GM18517 (cell line): Measurements from ENCODE around the gene PHB1.

Experiments
- ATAC-seq: cut with Tn5 transposase; IDR thresholded peaks from one replicate; pipeline ENCODE4 v1.9.1; 2021; ENCODE audit warnings: mild to moderate bottlenecking, moderate library complexity; ENCODE audit not compliant: unreplicated experiment

PHB1 gene

DNA sequence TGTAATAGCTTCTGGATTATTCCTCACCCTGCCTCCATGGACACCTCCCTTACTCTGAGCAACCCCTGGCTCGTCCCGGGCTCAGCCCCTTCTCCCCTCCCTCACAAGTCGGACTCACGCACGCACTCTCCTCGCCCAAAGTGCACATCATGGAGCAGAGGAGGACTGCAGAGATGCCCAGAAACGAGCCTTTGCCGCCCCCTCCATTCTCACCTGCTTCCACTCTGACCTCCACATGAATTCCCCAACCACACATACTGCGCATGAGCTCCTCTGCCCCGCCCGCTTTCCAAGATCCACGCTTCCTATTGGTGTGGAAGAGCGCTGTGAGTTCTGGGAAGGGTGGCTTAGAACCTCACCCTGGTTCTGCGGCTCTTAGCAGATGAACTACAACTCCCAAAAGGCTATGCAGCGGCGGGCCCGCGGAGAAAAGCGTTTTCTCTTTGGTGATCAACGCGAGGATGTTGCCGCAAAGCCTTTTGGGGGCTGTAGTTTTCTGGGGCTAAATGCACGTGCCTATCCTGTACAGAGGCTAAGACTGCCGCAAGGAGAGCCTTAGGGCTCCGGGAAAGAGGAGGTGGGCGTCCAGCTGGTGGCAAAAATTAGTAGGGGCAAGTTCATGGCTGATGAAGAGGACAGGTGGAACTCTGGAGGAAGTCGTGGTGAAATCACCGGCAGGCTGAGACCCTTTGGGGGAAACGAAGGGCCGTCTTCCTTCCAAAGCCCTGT is at the start of gene PHB1:
TSS of gene PHB1 (minus strand) at position 261 of the 729 bp plus-strand sequence. CDS start 1,618 bp downstream, outside the sequence.
- peak; percentile 96 for ATAC-seq

DNA sequence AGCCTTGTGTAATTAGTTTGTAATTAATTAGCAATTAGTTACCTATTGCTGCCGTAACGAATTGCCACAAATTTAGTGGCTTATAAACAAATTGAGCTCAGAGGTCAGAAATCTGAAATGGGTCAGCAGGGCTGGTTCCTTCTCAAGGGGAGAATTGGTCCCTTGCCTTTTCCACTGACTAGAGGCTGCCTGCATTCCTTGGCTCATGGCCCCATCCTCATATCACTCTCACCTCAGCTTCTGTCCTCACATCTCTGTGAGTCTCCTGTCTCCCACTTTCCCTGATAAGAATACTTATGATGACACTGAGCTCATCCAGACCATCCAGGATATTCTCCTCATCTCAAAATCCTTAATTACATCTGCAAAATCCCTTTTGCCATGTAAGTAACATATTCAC is 49.4 kb upstream of the PHB1 start:
- ATAC-seq, result no peak

DNA sequence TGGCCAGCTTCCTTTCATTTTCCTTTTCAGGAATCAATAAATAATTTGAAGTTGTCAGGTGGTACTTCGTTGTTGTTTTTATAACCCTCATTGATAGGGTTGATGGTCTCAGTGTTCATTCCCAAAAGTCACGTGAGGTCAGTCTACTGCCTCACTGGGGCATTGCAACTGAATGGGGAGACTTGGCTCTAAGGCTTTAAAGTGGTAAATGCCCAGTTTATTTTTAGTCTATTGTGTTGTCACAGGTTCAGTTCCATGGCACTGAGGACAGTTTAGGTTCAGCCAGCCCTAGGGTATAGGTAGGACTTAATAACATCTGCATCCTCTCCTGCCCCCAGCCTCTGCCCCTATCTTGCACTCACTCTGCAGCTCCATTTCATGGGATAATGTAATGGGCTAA is 46.9 kb upstream of the PHB1 start:
- no peak for ATAC-seq

DNA sequence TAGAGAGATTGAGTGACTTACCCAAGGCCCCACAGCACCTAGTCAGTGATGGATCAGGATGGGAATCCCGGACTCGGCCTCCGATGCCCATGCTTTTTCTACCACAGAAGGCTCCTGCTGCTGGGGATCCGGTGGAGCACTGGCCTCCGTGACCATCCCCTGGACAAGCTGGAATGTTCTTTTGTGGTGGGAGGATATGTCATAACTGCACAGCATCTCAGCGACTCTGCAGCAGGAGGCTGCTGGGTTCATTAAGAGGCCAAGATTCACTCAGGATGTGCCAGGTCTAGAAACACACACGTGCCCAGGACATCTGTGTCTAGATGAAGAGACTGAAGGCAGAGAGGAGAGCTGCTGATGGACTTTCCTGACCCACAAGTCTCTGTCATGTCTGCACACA is 45.7 kb upstream of the PHB1 start:
- no peak for ATAC-seq

DNA sequence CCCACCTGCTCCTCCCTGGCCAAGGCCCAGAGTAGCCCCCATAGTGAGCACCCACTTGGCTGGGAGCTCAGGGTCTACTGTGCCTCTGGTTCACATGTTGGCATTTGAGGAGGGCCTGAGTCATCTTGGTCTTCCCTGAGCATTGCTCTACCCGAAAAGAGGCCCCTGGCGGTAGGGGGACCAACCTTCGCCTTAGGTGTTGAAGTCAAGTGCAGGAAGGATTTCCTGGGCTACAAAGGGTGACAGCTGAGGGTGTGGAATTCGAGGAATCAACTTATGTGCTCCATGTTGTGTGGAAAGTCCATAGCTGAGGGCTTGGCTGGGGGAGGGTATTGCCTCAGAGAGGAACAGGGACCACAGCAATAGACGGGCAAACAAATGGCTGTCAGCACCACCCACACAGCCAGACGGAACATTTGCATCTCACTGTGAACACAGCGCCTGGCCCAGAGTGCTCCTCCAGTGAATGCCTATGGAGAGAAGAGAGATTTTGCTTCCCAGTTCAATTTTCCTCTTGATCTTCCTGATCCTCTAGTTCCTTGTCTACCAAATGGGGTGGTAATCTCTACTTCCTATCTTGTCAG is 44.8 kb upstream of the PHB1 start:
- no peak for ATAC-seq

DNA sequence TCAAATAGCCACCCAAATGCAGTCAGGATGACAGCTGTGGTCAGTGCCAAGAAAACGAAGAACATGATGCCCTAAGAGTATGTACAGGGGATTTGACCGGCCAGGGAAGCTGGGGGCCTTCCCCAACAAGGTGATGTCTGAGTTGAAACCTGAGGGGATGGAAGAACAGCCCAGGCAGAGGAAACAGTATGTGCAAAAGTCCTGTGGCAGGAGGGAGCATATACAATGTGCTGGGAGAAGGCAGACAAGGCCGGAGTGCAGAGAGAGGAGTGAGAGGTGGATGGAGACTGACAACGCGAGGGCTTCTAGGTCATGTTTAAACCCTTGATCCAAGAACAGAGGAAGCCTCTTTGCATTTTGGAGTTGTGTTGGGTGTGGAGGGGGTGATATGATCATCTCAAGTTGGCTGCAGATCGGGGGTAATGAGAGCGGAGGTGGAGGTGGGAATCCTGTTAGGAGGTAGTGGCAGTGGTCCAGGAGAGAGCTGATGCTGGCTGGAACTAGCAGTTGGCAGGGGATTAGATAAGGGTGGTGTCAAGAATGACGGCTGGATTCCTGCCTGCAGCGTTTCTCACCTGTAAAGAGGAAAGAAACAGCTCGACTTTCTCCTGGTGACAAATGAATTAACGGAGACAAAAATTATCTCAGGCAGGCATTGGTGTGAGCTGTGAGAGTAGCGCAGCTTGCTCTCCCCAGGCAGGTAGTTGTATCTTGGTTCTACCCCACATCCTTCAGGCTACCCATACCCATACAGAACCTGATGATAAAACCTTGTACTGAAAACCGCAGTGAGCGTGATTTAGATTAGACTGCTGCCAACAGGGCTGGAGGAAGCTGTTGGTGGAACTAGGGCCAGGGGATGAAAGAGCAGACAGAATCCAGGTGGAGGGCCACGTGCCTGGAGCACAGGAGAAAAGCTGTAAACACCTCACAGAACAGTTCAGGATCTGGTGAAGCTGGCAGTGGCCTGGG is 43.2 kb upstream of the PHB1 start:
- no peak for ATAC-seq

DNA sequence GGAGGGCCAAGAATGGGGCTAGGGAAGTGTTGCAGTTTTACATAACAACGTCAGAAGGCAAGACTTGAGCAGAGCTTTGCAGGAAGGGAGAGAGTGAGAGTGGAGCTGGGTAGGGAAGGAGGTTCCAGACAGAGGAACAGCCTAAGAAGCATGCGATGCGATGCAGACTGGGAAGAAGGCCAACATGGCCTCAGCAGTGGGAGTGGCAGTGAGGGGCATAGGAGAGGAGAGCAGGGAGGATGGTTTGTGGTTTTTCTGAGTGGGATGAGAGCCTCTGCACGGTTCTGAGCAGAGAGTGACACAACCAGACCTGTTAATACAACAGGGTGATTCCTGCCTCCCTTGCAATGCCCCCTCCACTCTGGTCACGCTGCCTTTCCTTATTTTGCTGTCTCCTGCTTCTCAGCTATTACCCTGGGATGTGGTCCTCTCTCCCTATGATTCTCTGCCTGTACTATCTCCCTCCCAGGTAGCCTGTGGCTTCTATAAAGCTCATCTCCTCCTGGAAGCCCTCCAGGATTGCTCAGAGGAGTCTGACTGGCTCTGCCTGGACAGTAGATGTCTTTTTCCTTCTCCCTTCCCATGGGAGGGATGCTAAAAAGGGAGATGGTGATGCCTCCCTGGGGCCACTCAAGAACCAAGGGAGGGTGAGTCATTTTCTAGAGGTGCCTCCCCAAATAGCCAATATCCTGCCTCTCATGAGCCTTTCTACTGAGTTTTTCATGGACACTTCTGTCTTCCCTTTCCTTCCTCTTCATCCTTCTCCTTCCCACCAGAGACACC is 41.7 kb upstream of the PHB1 start:
- ATAC-seq, result no peak

DNA sequence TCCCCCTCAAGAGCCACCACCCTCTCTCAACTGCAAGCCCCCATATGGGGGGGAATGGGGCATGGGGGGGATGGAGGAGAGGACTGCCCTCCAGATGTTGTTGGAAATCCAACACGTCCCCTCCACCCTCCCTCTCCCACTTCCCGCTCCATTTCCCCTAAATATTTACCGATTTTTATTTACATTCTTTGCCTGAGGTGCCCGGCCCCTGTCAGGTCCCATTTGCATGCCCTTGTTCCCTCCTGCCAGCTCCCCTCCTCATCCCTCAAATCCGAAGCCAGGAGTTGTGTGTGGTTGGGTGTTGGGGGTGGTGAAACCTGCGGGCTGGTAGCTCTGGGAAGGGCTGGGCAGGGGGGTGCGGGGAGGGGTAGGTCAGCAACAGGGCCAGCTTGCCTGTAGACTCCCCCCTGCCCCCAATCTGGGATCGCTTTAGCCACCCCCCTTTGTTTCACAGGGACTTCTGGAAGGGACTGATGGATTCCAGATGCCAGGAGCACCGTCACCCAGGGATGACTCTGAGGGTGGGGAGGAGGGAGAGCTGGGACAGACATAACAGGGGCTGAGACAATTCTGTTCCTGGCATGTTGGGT is 40.7 kb upstream of the PHB1 start:
- no peak for ATAC-seq

DNA sequence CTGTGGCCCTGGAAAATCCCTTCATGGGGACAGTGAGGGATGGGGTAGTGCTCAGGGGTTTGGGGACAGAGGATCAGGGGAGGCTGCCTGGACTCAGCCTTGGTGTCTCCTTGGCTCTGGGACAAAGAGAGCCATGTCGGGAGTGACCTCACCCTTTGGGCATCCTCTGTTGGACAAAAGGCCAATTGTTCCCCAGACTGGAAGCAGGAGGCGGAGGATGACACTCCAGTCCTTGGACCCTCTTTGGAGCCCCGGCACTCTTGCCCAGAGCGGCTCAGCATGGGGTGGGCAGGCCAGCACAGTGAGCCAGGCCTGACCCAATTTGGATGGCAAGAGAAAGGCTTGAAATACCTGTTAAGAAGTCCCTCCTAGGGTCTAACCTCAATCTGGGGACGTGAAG is 39.4 kb upstream of the PHB1 start:
- ATAC-seq, result no peak

DNA sequence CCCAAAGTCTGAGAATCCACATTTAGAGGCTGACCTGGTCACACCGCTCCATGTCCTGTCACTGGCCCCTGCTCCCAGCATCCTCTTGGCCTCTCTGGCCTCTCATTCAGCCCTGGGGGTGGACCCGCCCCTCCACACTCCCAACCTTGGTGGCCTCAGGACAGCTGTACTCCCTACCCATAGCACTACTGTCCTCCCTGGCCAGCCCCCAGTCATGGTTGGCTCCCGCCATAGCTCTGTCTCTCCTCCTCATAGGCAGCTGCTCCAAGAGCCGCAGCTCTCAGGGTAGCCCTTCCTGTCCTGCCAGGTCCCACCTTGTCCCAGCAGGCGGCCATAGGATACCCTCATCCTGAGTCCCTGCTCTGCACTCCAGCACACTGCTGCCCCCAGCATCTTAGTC is 38.0 kb upstream of the PHB1 start:
- ATAC-seq, result no peak

DNA sequence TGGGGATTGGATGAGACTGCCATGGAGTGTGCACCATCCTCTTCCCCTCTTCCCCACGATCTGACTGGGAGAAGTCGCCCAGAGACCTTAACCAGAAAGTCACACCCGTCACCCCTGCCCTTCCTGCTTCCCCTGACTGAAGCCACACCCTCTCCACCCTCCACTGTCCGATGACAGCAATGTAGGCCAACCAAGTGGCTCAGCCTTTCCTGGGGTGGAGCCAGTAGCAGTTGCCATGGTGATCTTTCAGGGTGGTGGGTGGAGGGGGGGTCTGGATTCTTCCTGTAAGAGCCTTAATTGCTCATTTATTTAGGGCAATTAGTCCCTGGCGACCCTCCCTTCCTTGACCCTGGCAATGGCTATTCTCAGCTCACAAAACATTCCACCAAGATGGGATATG is 37.5 kb upstream of the PHB1 start:
- ATAC-seq, result no peak

DNA sequence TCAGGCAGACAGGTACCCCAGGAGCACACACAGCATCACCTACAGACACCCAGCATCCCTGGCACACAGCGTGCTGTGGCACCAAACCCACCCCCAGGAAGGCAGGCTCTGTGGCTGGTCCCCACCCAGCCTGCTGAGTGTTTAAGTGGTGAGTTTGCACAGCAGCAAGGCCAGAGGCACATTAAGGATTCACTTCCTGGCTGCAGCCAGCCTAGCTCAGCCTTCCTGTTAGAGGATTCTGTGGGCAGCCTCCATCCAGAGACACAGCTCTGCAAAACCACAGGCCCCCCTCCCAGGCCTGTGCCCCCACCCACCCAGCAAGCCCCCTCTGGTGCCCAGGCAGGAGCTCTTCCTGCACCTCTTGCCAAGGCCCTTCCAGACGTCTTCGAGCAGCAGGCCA is 36.1 kb upstream of the PHB1 start:
- ATAC-seq, result no peak

DNA sequence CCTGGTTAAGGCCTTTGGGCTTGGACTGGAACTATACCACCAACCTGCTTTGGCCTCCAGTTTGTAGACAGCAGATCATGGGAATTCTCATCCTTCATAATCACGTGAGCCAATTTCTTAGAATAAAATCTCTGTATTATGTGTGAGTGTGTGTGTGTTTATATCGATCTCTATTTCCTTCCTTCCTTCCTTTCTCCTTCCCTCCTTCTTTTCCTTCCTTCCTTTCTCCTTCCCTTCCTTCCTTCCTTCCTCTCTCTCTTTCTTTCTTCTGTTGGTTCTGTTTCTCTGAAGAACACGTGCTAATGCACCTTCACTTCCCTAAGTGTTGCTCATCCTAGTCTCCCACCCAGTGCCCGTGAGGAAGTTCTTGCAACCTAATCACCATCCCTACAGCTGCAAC is 35.5 kb upstream of the PHB1 start:
- no peak for ATAC-seq

DNA sequence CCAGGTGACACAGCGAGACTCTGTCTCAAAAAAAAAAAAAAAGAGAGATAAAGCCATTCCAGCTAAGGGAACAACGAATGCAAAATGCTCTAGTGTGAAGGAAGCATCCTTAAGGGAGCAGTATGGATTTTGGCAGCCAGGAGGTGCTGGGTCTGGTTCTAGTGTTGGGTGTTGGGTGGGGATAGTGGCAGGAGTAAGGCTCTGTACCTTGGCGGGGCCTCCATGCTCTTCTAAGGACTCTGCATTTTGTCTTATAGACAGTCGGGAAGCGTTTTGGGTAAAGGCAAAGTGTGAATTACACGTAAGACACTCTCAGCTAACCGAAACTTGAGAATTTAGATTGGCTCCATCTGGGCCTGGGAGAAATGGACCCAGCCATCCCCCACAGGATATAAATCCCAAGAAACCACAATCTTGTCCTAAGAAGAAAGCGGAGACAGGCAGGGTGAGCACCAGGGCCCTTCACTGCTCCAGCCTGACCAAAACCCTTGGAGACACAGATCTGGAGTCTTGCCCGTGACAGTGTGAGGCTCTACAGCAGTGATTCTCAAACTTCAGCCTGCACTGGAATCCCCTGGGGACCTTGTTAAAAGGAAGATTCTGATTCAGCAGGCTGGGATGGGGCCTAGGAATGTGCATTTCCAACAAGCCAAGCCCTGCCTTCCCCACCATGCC is 33.1 kb upstream of the PHB1 start:
- ATAC-seq, result no peak

DNA sequence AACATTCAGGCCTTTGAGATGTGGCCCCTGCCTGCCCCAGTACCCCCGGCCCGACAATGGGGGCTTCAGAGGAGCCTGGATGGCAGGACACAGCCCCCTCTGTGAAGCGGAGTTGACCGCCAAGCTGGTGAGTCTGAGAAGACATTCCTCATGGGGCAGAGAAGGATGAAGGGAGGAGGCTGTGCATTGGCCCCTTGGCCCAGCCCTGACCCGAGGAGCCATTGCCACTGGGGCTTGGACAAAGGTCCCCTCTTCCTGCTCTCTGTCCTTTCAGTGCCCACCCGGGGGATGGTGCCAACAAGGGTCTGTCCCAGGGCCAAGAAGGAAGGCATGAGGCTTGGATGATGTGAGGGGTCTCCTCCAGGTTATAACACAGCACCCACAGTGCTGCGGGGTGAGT is 30.9 kb upstream of the PHB1 start:
- ATAC-seq, result no peak

DNA sequence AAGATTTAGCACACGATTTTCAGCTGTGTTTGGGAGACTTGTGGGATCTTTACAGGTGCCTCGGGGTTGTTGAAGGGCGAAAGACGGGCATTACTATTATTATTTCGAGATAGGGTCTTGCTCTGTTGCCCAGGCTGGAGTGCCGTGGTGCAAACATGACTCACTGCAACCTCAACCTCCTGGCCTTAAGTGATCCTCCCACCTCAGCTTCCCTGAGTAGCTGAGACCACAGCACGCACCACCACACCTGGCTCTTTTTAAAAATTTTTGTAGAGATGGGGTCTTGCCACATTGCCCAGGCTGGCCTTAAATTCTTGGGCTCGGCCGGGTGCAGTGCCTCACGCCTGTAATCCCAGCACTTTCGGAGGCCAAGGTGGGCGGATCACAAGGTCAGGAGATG is 29.7 kb upstream of the PHB1 start:
- no peak for ATAC-seq

DNA sequence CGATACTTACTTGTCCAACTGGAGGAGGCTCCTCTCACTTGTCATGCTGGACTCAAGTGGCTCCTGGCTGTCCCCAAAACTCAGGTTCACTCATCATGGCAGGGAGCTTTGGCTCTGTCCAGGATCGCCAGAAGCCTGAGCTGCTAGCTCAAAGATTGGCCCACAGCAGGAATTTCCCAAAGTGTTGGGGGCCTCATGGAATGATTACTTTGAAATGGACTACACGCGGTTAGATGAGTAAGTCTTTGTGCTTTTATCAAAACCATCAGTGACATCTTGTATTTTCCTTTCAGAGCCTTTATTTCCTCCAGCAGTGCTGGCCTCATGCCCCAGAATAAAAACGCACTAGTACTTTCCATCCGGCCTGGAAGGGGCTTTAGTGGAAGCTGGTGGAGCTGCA is 29.2 kb upstream of the PHB1 start:
- no peak for ATAC-seq

DNA sequence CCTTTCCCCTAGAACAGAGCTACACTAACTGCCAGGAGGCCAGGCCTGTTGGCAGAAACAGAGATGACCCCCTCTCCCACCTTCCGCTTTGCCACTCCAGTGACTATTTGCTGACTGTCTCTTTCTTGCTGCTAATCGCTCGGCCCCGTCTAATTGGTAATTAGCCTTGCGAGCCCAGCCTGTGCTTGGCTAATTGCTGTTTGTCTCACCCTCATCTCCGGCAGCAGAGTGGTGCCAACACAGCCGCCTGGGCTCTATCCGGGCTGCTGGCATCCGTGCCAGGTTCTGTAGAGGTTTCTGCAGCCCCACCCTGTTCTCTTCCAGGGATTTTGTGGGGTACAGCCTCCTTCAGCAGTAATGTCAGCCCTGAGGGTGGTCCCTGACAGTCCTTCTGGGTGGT is 27.4 kb upstream of the PHB1 start:
- ATAC-seq, result no peak

DNA sequence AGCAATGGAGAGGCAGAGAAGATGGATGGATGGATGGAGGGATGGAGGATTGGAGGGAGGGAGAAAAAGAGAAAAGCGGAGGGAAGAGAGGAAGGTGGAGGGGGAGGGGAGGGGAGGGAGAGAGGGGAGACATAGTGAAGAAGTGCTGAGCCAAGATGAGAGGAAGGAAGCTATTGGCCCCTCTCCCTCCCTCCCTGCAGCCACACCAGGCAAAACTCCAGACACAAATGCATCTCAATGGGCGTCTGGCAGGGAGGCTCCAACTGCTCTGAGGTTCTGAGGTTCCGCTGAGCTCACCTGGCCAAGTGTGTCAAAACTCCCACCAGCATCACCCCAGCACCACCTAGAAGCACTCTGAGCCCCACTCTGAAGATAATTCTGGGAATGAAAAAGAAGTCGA is 26.9 kb upstream of the PHB1 start:
- no peak for ATAC-seq

DNA sequence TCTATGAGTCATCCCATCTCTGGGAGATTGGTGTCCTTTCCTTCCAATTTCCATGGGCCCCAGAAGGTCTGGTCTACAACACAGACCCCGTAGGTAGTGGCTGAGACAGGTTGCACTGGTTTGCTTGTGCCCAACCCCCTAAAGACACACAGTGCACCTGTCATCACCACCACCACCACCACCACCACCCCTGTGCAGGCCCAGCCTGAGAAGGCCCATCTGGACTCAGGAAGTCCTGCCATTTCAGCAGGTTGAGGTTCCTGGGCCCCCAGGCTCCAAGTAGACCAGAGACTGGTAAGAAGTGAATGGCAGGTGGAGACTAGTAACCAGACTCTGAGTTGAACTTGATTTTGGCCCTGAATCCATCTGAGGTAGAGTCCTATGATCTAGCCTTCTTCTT is 25.9 kb upstream of the PHB1 start:
- no peak for ATAC-seq
